ENCODE results near the gene GRM7.

The GRM7 gene

GRCh38 chr3:7630925-7631324, 770.0 kb downstream of the GRM7 start:
- Histone ChIP-seq H3K27ac (ENCODE audit: low read length) (no peak overlapping the region), H3K36me3 (replicated peaks; ENCODE audit: low read depth, low read length) (no peaks in the 10 kb centered on the region), H3K4me2 (ENCODE audit: low read length) (no peak overlapping the region), H3K9ac (ENCODE audit: low read length) (no peak overlapping the region), H3K79me2 (ENCODE audit: low read length) (no peaks in the 10 kb centered on the region), H3K4me1 (ENCODE audit: low read length) (no peaks in the 10 kb centered on the region), H2AFZ (ENCODE audit: low read depth, low read length) (no peak overlapping the region), H4K20me1 (ENCODE audit: insufficient read depth, low read length) (no peaks in the 10 kb centered on the region), H3K9me3 (ENCODE audit: insufficient read depth, low read length) (no peaks in the 10 kb centered on the region), H3K4me3 (ENCODE audit: low read length) (no peak overlapping the region), H3K27me3 (ENCODE audit: low read depth, low read length) (no peaks in the 10 kb centered on the region)
- no peak for TF ChIP-seq CTCF (IDR thresholded peaks at IDR 0.05; ENCODE audit: low read depth, low read length)
- no peak for TF ChIP-seq EZH2phosphoT487 (IDR thresholded peaks at IDR 0.05; ENCODE audit: low read depth)

GRCh38 chr3:7632305-7632704, 771.4 kb downstream of the GRM7 start:
- H3K9me3 ChIP-seq (ENCODE audit: insufficient read depth, low read length) = no peaks in the 10 kb centered on the region
- H3K4me2 ChIP-seq (ENCODE audit: low read length) = no peak overlapping the region
- no peaks in the 10 kb centered on the region for H3K79me2 ChIP-seq (ENCODE audit: low read length)
- H3K4me3 ChIP-seq (ENCODE audit: low read length) = no peak overlapping the region
- TF ChIP-seq CTCF (IDR thresholded peaks at IDR 0.05; ENCODE audit: low read depth, low read length) (no peak), EZH2phosphoT487 (IDR thresholded peaks at IDR 0.05; ENCODE audit: low read depth) (no peak)
- H3K27me3 ChIP-seq (ENCODE audit: low read depth, low read length) = no peaks in the 10 kb centered on the region
- H3K9ac ChIP-seq (ENCODE audit: low read length) = no peak overlapping the region
- H2AFZ ChIP-seq (ENCODE audit: low read depth, low read length) = no peak overlapping the region
- H4K20me1 ChIP-seq (ENCODE audit: insufficient read depth, low read length) = no peaks in the 10 kb centered on the region
- no peaks in the 10 kb centered on the region for H3K36me3 ChIP-seq (replicated peaks; ENCODE audit: low read depth, low read length)
- no peaks in the 10 kb centered on the region for H3K4me1 ChIP-seq (ENCODE audit: low read length)
- no peak overlapping the region for H3K27ac ChIP-seq (ENCODE audit: low read length)

DNA sequence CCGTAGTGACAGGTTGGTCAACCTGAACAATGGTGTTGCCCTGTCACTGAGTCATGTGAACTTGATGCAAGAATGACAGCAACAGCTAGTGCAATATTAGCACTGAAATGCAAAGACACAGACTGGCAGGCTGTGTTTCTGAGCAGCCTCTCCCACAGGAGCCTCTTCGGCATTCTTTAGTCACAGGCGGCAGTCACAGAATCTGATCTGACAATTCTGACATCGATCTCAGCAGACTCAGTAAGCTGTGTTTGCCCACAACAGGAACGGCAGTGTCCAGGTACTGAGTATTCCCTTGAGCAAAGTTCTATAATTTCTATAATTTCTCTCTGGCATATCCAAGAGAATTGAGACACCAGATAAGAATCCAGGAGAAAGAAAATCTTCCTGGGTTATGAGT, 776.8 kb downstream of the GRM7 start:
- H4K20me1 ChIP-seq (ENCODE audit: insufficient read depth, low read length) = no peaks in the 10 kb centered on the region
- no peak overlapping the region for H3K4me2 ChIP-seq (ENCODE audit: low read length)
- TF ChIP-seq CTCF (IDR thresholded peaks at IDR 0.05; ENCODE audit: low read depth, low read length) (no peak), EZH2phosphoT487 (IDR thresholded peaks at IDR 0.05; ENCODE audit: low read depth) (no peak)
- H3K9me3 ChIP-seq (ENCODE audit: insufficient read depth, low read length) = no peaks in the 10 kb centered on the region
- H2AFZ ChIP-seq (ENCODE audit: low read depth, low read length) = no peak overlapping the region
- no peak overlapping the region for H3K4me3 ChIP-seq (ENCODE audit: low read length)
- no peak overlapping the region for H3K27ac ChIP-seq (ENCODE audit: low read length)
- H3K36me3 ChIP-seq (replicated peaks; ENCODE audit: low read depth, low read length) = no peaks in the 10 kb centered on the region
- no peaks in the 10 kb centered on the region for H3K4me1 ChIP-seq (ENCODE audit: low read length)
- H3K79me2 ChIP-seq (ENCODE audit: low read length) = no peaks in the 10 kb centered on the region
- no peak overlapping the region for H3K9ac ChIP-seq (ENCODE audit: low read length)
- H3K27me3 ChIP-seq (ENCODE audit: low read depth, low read length) = no peaks in the 10 kb centered on the region

DNA sequence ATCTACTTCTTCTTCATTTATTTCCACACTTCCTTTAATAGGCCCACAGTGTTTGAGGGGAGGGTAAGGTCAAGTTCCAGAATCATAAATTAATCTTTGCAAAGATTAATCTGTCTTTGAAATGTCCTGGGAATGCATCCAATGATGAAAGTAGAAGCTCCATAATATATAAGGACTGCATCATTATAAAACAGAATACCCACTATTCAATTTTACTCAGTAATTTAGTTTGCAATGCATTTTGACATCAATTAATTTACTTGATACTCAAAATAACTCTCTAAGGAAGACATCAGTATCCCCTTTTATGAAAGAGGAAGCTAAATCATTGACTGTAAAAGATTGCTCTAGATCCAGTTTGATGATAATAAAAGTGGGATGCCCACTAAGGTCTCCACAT, 777.2 kb downstream of the GRM7 start:
- no peaks in the 10 kb centered on the region for H3K79me2 ChIP-seq (ENCODE audit: low read length)
- no peak overlapping the region for H3K9ac ChIP-seq (ENCODE audit: low read length)
- no peaks in the 10 kb centered on the region for H3K27me3 ChIP-seq (ENCODE audit: low read depth, low read length)
- no peaks in the 10 kb centered on the region for H3K36me3 ChIP-seq (replicated peaks; ENCODE audit: low read depth, low read length)
- H3K4me2 ChIP-seq (ENCODE audit: low read length) = no peak overlapping the region
- TF ChIP-seq CTCF (IDR thresholded peaks at IDR 0.05; ENCODE audit: low read depth, low read length) = no peak
- TF ChIP-seq EZH2phosphoT487 (IDR thresholded peaks at IDR 0.05; ENCODE audit: low read depth) = no peak
- H3K4me3 ChIP-seq (ENCODE audit: low read length) = no peak overlapping the region
- H4K20me1 ChIP-seq (ENCODE audit: insufficient read depth, low read length) = no peaks in the 10 kb centered on the region
- H3K27ac ChIP-seq (ENCODE audit: low read length) = no peak overlapping the region
- H2AFZ ChIP-seq (ENCODE audit: low read depth, low read length) = no peak overlapping the region
- no peaks in the 10 kb centered on the region for H3K4me1 ChIP-seq (ENCODE audit: low read length)
- H3K9me3 ChIP-seq (ENCODE audit: insufficient read depth, low read length) = no peaks in the 10 kb centered on the region
